Measurements from ENCODE around the gene PLCB4. TPM values are rescaled to one million over a fixed set of nuclear protein-coding genes. Genes with fewer than 3 reads are reported as not detected.

PLCB4 gene
- total RNA-seq, 4 donors from 2014 or later, result 4.4 to 11.5 (median 8.7) TPM

DNA sequence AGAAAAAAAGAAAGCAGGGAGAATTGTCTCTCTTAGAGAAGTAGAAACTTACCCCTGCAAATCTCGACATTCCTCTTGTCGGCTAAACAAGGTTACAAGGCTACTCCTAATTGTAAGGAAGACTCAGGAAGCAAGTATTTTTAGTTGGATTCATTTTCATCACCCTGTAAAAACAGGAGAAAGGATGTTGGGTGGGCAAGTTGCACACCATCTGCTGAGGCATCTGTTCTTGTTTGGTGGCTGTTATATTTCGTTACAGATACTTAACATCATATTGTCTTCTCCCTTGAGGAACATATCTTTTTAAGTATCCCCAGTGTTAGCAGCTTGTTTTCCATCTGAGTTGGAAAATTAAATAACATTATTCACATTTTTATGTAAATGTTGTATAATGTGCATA is 187.5 kb downstream of the PLCB4 start:
- no peak for TF ChIP-seq CTCF (IDR thresholded peaks at IDR 0.05; ENCODE audit: low read depth)

DNA sequence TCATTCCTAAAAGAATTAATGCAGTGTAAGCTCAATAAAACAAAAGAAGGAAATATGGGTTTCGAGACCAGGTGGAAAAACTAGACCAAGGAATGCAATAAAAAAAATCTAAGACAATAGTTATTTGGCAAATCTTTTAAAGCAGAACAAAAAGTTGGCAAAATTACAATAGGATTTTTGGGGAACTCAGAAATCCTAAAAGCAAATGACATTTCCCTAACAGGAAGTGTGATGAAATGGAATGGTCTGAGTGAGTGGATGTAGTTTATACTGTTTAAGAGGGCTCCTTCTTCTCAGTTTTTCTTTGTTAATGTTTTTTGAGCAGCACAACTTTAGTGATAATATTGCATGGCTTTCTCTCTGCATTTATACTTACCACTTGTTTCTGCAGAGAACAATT is 190.0 kb downstream of the PLCB4 start:
- TF ChIP-seq CTCF (IDR thresholded peaks at IDR 0.05; ENCODE audit: low read depth), result no peak

DNA sequence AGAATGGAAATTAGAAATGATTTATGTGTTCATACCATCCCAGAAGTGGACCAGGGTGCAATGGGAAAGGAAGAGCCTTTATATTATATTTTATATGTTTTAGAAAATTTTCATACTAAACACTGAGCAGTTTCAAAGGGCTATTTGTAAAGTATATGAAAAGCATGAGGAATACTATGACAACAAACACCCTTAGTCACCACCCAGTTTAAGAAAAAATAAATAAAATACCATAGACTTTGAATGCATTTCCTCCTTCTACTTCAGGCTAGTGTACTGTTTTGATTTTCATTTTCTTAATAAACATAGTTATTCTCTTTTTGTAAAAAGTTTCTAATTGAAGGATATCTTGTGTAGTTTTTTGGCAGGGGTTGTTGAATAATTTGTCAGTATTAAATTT is 191.1 kb downstream of the PLCB4 start:
- no peak for TF ChIP-seq CTCF (IDR thresholded peaks at IDR 0.05; ENCODE audit: low read depth)

DNA sequence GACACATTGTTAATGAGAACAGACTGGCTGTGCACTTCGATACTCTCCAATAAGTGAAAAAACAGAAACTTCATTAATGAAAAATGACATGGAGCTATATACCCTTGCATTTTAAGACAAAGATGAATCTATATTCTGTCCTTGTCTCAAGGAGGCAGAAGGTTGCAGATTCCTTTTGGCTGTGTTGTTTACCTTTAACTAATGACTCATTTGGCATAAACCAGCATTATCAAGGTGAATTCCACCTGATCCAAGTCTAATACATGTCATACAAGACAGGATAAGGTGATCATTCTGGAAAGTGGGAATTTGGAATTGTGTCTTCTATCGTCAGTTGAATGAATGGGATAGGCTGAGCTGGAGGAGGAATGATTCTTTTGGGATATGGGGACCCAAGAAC is 192.9 kb downstream of the PLCB4 start:
- TF ChIP-seq CTCF (IDR thresholded peaks at IDR 0.05; ENCODE audit: low read depth), result no peak

GRCh38 chr20:9262653-9263194 is 193.8 kb downstream of the PLCB4 start:
- TF ChIP-seq CTCF (IDR thresholded peaks at IDR 0.05; ENCODE audit: low read depth), result no peak

- no peak for TF ChIP-seq CTCF (IDR thresholded peaks at IDR 0.05; ENCODE audit: low read depth)
Observed at GRCh38 chr20:9269280-9269971, 200.5 kb downstream of the PLCB4 start.

DNA sequence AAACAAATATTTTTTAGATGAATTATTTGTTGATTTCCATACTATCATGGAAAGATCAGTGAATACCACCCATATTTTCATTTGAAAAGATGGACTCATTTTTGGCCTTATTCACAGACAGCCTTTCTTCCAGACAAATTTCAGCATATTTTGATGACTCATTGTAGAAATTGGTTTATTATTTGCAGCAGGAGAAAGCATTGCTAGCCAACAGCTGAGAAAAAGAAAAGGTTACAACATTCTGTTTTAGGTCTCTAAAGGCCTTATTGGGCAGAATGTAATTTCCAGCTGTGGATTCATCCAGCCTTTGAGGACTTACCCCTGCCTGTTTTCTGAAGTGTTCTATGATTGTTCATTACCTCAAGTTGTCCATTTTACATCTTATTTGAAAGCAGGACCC is 201.9 kb downstream of the PLCB4 start:
- TF ChIP-seq CTCF (IDR thresholded peaks at IDR 0.05; ENCODE audit: low read depth), result no peak
